Aorta (tissue), 5 donors: ENCODE measurements around the gene PTCH1. TPM values are rescaled to one million over a fixed set of nuclear protein-coding genes. Genes with fewer than 3 reads are reported as not detected.

Experiments
- ATAC-seq: fragments of 200-7000 bp; cut with Tn5 transposase; one replicate; pipeline ENCODE4 v1.9.1; 2022; ENCODE audit warnings: moderate library complexity; ENCODE audit not compliant: low FRiP score
- DNase-seq, 2 donors: peaks; one replicate each; pipeline ENCODE4 v3.0.0-alpha.2; 2020
- H3K27ac ChIP-seq, 2 donors: one replicate each; pipeline ENCODE4 v1.5.1; 2013; ENCODE audit warnings: low read length in 2 of 2, mild to moderate bottlenecking in 2 of 2, moderate library complexity in 2 of 2, control low read depth in 1 of 2, inconsistent platforms in 1 of 2, low read depth in 1 of 2
- H3K27me3 ChIP-seq, 2 donors: one replicate each; pipeline ENCODE4 v1.6.1; 2013; ENCODE audit warnings: control low read depth in 1 of 2, low read length in 1 of 2, mild to moderate bottlenecking in 1 of 2, moderate library complexity in 1 of 2; ENCODE audit not compliant: insufficient read depth in 2 of 2, control insufficient read depth in 1 of 2
- H3K36me3 ChIP-seq, 2 donors: one replicate each; pipeline ENCODE4 v1.6.1; 2013; ENCODE audit warnings: control low read depth in 1 of 2, low read length in 1 of 2, mild to moderate bottlenecking in 1 of 2; ENCODE audit not compliant: insufficient read depth in 2 of 2, control insufficient read depth in 1 of 2
- H3K4me1 ChIP-seq, 2 donors: one replicate each; pipeline ENCODE4 v1.6.1; 2013; ENCODE audit warnings: low read length in 2 of 2, control low read depth in 1 of 2, mild to moderate bottlenecking in 1 of 2, moderate library complexity in 1 of 2; ENCODE audit not compliant: insufficient read depth in 2 of 2, control insufficient read depth in 1 of 2
- H3K4me3 ChIP-seq, 2 donors: one replicate each; pipeline ENCODE4 v1.5.1; 2013; ENCODE audit warnings: low read length in 2 of 2, control low read depth in 1 of 2, mild to moderate bottlenecking in 1 of 2
- H3K9me3 ChIP-seq: one replicate; pipeline ENCODE4 v1.6.1; 2013; ENCODE audit warnings: mild to moderate bottlenecking, low read length; ENCODE audit not compliant: control insufficient read depth
- WGBS, 2 donors: extraction: QIAGEN DNeasy Blood & Tissue Kit; methylation state at CpG; one replicate each; pipeline ENCODE4 v1.1.7; 2013; 5-methylcytosine and 5-hydroxymethylcytosine counted together
- intact Hi-C, 2 donors: fragments of 100-400 bp; cut with DNase I; formaldehyde crosslinking; loops; one replicate each; pipeline versions ENCODE4 v1.14.2 to v1.15.0; 2022
- polyA plus RNA-seq, 2 donors: library from polyadenylated mRNA; stranded (reverse); fragments of 200-250 nt; gene quantifications; one replicate each; pipeline ENCODE4 v1.2.3, GENCODE V29; 2013
- total RNA-seq, 2 donors: library from RNA; stranded (reverse); fragmentation: NEBNext Ultra II Directional; extraction: Animal tissue kit (Norgen Biotek cat#: 25700); gene quantifications; one replicate each; pipeline ENCODE4 v1.2.1, GENCODE V29; 2021
- donor health status: healthy with polysubstance abuse.
- donor health status: Bipolar disorder and iron deficiency.
- donor health status: DM: no; HTN: no; CAD: no.
- donor health status: DM: no; HTN: no; CAD: no.
- donor health status: DM: yes; HTN: yes; CAD: no.

The PTCH1 gene
- total and polyA plus RNA-seq, 4 donors, result 5.1 to 36.0 (median 10.0) TPM

DNA sequence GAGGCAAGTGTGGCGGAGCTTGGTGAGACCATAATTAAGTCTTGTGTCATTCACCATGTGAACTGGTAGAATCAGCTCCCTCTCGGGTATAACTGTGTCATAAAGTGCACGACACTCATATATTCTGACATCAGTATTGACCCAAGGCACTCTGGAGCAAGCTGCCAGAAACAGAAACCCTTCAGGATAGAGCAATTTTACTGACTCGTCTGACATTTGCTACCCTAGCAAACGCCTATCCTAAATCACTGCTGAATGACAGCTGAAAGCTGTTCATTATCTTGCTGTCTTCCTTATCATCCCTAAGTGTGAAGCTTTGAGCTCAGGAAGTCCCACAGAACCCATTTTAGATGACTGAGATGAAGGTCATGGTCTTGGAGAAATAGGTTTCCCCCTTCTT, 27.8 kb downstream of the PTCH1 start:
- WGBS, 2 donors, result 87 to 92% methylated on average over 5 of the region's 5 CpGs
- H3K4me1 ChIP-seq, result no peaks in the 10 kb centered on the region
- H3K4me3 ChIP-seq, result no peak overlapping the region
- no peaks in the 10 kb centered on the region for H3K27me3 ChIP-seq
- DNase-seq (no peak), ATAC-seq (no peak)
- no peaks in the 10 kb centered on the region for H3K9me3 ChIP-seq
- intact Hi-C loops, result no loop called here
- H3K36me3 ChIP-seq, result no peaks in the 10 kb centered on the region
- H3K27ac ChIP-seq, result no peak overlapping the region

DNA sequence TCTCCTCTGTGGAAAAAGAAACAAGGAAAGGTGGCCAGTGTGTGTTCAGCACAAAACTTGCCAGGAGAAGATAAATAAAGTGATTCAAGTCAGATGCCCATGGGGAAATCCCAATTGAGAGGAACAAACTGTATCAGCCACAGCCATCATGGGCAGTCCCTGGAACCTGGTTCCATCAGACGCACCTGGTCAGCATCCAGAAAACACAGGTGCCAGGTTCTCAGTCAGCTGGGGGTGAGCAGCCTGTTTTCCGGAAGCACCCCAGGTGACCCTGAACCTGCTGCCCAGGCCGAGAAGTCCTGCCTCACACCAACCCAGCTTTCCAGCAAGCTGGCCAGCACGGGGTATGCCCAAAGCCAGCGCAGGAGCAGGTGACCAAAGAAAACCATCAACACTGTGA, 30.5 kb downstream of the PTCH1 start:
- H3K36me3 ChIP-seq, result no peaks in the 10 kb centered on the region
- DNase-seq (no peak), ATAC-seq (no peak)
- no peak overlapping the region for H3K4me3 ChIP-seq
- intact Hi-C loops, result no loop called here
- no peaks in the 10 kb centered on the region for H3K9me3 ChIP-seq
- no peaks in the 10 kb centered on the region for H3K27me3 ChIP-seq
- H3K27ac ChIP-seq, result no peak overlapping the region
- no peaks in the 10 kb centered on the region for H3K4me1 ChIP-seq
- WGBS, 2 donors, result 90 to 91% methylated on average over 5 of the region's 5 CpGs

DNA sequence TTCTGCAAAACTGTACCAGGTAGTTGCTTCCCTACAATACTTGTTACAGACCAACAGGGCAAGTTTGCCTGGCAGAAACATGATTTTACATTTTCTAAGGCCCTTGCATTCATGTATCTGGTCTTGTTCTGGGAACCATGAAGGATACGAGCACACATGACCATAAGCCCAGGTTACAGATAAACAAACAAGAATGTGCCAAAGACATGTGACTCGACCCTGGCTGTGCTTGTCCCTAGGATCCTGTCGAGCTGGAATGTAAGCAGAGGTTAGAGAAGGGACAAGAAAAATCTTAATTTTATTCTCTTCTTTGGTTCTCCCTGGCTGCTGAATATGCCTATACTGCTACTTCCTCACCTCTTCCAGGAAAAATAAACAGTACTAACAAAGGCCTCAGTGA, 32.5 kb downstream of the PTCH1 start:
- no peaks in the 10 kb centered on the region for H3K9me3 ChIP-seq
- ATAC-seq (no peak), DNase-seq (no peak)
- no peak overlapping the region for H3K4me3 ChIP-seq
- H3K4me1 ChIP-seq, result no peaks in the 10 kb centered on the region
- intact Hi-C loops, result no loop called here
- H3K36me3 ChIP-seq, result peaks cover 0 to 3% of the 10 kb centered on the region in 2 donors
- WGBS, 2 donors, result 77 to 80% methylated on average over 3 of the region's 3 CpGs
- H3K27me3 ChIP-seq, result no peaks in the 10 kb centered on the region
- H3K27ac ChIP-seq, result no peak overlapping the region

DNA sequence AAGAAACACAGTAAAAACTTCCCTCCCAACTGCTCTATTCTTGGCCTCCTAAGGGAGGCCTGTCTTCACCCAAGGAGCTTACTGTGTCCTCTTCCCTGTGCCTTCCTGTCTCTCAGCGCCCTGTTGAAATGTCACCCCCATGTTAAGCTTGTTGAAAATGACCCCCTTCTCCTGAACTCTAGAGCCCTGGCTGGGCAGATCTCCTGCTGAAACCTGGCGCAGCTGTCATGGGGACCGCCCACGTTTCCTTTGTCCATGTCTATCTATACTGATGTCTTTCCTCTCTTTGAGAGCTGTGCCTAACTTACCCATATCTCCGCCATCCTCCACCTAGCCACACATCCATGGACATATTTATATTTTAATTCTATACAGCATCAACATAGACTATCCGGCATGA, 33.3 kb downstream of the PTCH1 start:
- 95 to 96% methylated on average over 6 of the region's 6 CpGs for WGBS, 2 donors
- no peak for ATAC-seq
- Histone ChIP-seq H3K27ac (no peak overlapping the region), H3K36me3 (peaks cover 0 to 6% of the 10 kb centered on the region in 2 donors), H3K27me3 (no peaks in the 10 kb centered on the region), H3K4me1 (no peaks in the 10 kb centered on the region), H3K9me3 (no peaks in the 10 kb centered on the region), H3K4me3 (no peak overlapping the region)
- intact Hi-C loops, result no loop called here
- no peak for DNase-seq

DNA sequence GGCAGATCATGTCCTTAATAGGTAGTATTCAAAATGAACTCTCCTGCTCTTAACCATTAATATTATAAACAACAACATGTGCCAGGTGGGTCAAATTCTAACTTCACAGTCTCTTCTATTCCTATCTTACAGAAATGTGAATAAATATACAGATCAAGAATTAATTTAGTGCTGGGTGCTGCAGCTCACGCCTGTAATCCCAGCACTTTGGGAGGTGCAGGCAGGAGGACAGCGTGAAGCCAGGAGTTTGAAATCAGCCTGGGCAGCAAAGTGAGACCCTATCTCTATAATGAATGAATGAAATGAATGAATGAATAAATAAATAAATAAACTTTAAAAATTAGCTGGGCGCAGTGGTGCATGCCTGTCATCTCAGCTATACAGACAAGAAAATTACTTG, 34.1 kb downstream of the PTCH1 start:
- Histone ChIP-seq H3K36me3 (peaks cover 0 to 9% of the 10 kb centered on the region in 2 donors), H3K4me3 (no peak overlapping the region), H3K27ac (no peak overlapping the region), H3K4me1 (no peaks in the 10 kb centered on the region), H3K27me3 (no peaks in the 10 kb centered on the region), H3K9me3 (no peaks in the 10 kb centered on the region)
- ATAC-seq, result no peak
- DNase-seq, result no peak
- WGBS, 2 donors, result 96 to 98% methylated on average over 3 of the region's 3 CpGs
- intact Hi-C loops, result no loop called here

DNA sequence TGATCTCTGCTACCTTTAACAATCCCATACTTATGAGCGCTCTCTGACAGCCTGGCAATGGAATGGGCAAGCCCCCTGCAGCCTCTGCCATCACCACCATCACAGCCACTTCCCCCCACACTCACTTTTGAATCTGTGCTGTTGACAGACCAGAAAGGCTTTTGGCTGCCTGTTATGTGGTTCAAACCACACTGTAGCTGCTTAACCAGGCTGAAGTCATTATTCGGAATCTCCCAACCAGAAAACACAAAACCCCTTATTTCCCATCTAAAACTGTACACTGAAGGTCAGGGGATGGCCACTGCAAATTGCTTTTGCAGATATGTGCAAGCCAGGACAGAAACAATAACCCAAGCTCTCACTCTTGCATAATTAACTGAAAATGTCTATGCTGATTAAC, 35.8 kb downstream of the PTCH1 start:
- Histone ChIP-seq H3K27ac (no peak overlapping the region), H3K4me3 (no peak overlapping the region), H3K36me3 (peaks cover 0 to 10% of the 10 kb centered on the region in 2 donors), H3K27me3 (no peaks in the 10 kb centered on the region), H3K9me3 (no peaks in the 10 kb centered on the region), H3K4me1 (no peaks in the 10 kb centered on the region)
- intact Hi-C loops, result no loop called here
- no peak for ATAC-seq
- no peak for DNase-seq
- 97 to 100% methylated on average over 2 of the region's 2 CpGs for WGBS, 2 donors

DNA sequence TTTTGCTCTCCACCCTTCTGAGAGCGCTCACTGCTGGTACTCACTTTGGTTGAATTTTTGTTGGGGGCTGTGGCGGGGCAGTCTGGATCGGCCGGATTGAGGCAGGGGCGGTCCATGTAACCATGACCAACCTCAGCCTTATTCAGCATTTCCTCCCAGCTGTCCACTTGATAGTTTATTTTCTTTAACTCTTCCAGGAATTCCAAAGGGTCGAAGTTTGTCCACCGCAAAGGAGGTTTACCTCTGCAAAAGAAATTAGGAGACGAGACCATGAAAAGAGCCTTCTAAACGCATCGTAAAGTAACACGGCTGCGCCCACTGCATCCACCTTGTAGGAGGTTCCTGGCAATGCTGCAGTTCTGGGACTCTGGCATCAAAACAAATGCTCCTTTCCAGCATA, 36.4 kb downstream of the PTCH1 start:
- intact Hi-C loops, result no loop called here
- Histone ChIP-seq H3K4me3 (no peak overlapping the region), H3K27ac (no peak overlapping the region), H3K9me3 (no peaks in the 10 kb centered on the region), H3K27me3 (no peaks in the 10 kb centered on the region), H3K4me1 (no peaks in the 10 kb centered on the region), H3K36me3 (peaks cover under 1 to 10% of the 10 kb centered on the region in 2 donors)
- DNase-seq (no peak), ATAC-seq (no peak)
- 88 to 89% methylated on average over 12 of the region's 12 CpGs for WGBS, 2 donors

DNA sequence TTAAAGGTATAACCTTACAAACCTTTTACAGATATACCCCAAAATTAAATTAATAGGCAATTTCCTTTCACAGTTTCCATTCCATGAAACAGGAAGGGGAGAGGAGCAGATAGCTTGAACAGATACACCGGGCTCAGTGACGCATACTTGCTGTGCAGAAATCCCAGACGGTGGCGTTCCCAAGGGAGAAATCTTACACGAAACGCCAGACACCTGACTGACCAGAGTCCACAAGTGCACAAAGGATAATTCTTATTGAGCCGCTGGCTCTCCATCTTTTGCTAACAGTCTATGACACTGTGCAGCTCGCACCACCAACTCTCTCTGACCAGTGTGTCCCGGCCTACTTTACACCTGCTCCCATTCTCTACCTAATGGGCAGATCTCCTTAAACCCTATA, 37.4 kb downstream of the PTCH1 start:
- WGBS, 2 donors, result 91 to 93% methylated on average over 9 of the region's 9 CpGs
- intact Hi-C loops, result no loop called here
- no peak overlapping the region for H3K27ac ChIP-seq
- peaks cover 4 to 10% of the 10 kb centered on the region in 2 donors for H3K36me3 ChIP-seq
- H3K9me3 ChIP-seq, result no peaks in the 10 kb centered on the region
- no peaks in the 10 kb centered on the region for H3K4me1 ChIP-seq
- ATAC-seq (no peak), DNase-seq (no peak)
- H3K4me3 ChIP-seq, result no peak overlapping the region
- no peaks in the 10 kb centered on the region for H3K27me3 ChIP-seq

DNA sequence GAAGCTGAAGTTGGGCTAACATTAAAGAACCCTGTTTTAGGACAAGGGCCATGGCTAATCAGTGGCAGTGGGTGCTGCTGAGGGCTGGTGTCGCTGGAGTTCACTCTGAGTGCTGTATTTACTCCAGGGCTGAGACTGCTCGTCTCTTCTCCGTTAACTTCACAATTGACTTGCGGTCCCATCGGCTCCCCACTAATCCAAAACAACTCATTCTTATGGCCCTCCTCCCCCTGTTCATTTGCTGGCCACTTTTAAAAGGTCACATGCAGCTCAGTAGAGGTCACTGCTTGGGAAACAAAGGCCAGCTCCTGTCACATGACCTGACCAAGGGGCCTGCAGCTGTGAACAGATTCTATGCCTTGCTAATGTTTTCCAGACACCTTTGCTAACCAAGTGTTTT, 38.4 kb downstream of the PTCH1 start:
- Histone ChIP-seq H3K4me3 (no peak overlapping the region), H3K36me3 (peaks cover 4 to 13% of the 10 kb centered on the region in 2 donors), H3K9me3 (no peaks in the 10 kb centered on the region), H3K27ac (no peak overlapping the region), H3K4me1 (no peaks in the 10 kb centered on the region), H3K27me3 (no peaks in the 10 kb centered on the region)
- 86 to 95% methylated on average over 5 of the region's 5 CpGs for WGBS, 2 donors
- DNase-seq (no peak), ATAC-seq (no peak)
- intact Hi-C loops, result no loop called here
